ENCODE results near the gene NT5C3B.

Gene NT5C3B

GRCh38 chr17:41810659-41811548, 25.1 kb downstream of the NT5C3B start:
- Histone ChIP-seq H3K36me3 (ENCODE audit: control insufficient read depth in 2 of 2, insufficient read depth in 1 of 2, low read length in 2 of 2) (peaks cover 13 to 41% of the 10 kb centered on the region in 2 experiments; a peak in 2 of 3 replicates), H3K27ac (ENCODE audit: extremely low read depth, low read depth, low read length) (peak overlapping the region; percentile 89)
- POLR2A ChIA-PET = interaction anchor here (0.8 to 4.2 kb wide), 21 partner anchors 9 to 1187 kb away, joined by 3 to 37 read pairs (median 10); partner anchors contain the start of genes ACLY, CNP, EIF1 and HAP1

GRCh38 chr17:41806685-41807445, 29.2 kb downstream of the NT5C3B start:
- POLR2A ChIA-PET = interaction anchor here (0.8 to 2.1 kb wide), 3 partner anchors 13 to 69 kb away, joined by 3 to 7 read pairs (median 5); partner anchors contain the start of gene JUP
- no peaks in the 10 kb centered on the region for H3K9me3 ChIP-seq (ENCODE audit: control insufficient read depth, insufficient read depth, low read depth, low read length)
- H3K36me3 ChIP-seq (ENCODE audit: control insufficient read depth in 2 of 2, insufficient read depth in 1 of 2, low read length in 2 of 2) = peaks cover 20 to 56% of the 10 kb centered on the region in 2 experiments; a peak in 2 of 3 replicates
- H3K27ac ChIP-seq (ENCODE audit: extremely low read depth, low read depth, low read length) = no peak overlapping the region
- H3K4me1 ChIP-seq (ENCODE audit: control insufficient read depth, insufficient read depth, low read length) = 0 out of 2 replicates have a peak, but pooled peaks cover 5% of the 10 kb centered on the region
- CTCF ChIA-PET = interaction anchor here (0.5 to 3.1 kb wide), 6 partner anchors 16 to 212 kb away, joined by 3 to 12 read pairs (median 4); partner anchors contain the start of gene JUP
- TF ChIP-seq ZNF23 (tag by site-specific recombination; IDR thresholded peaks at IDR 0.05; ENCODE audit: borderline replicate concordance) (peak; percentile 58; the same call in 1 of the 2 replicates), ZBTB17 (tag by site-specific recombination; IDR thresholded peaks at IDR 0.05) (peak; percentile 74), SP3 (tag by site-specific recombination; IDR thresholded peaks at IDR 0.05) (no peak), ZNF837 (tag by site-specific recombination; IDR thresholded peaks at IDR 0.05) (no peak)
- H3K4me3 ChIP-seq (ENCODE audit: low read depth, low read length) = no peak overlapping the region

More at GRCh38 chr17:41810659-41811548, 25.1 kb downstream of the NT5C3B start:
- Histone ChIP-seq H3K4me3 (ENCODE audit: low read depth, low read length) (peak overlapping the region; percentile 73), H3K4me1 (ENCODE audit: control insufficient read depth, insufficient read depth, low read length) (0 out of 2 replicates have a peak, but pooled peaks cover 8% of the 10 kb centered on the region), H3K9me3 (ENCODE audit: control insufficient read depth, insufficient read depth, low read depth, low read length) (no peaks in the 10 kb centered on the region)
- TF ChIP-seq ZNF677 (tag by site-specific recombination; IDR thresholded peaks at IDR 0.05) (no peak), ZBTB6 (tag by site-specific recombination; IDR thresholded peaks at IDR 0.05) (0 out of 2 replicates have a peak, but pooled peaks have one; percentile 49), GLIS2 (tag by site-specific recombination; IDR thresholded peaks at IDR 0.05) (peak; percentile 41; the same call in 1 of the 2 replicates), SP3 (tag by site-specific recombination; IDR thresholded peaks at IDR 0.05) (peak; percentile 44), ZBTB26 (tag by site-specific recombination; optimal IDR thresholded peaks at IDR 0.05) (no peak), ZFHX2 (tag by site-specific recombination; conservative IDR thresholded peaks at IDR 0.05) (peak; percentile 4; the same call in 1 of the 2 replicates), ZNF341 (tag by site-specific recombination; IDR thresholded peaks at IDR 0.05; ENCODE audit: low read depth) (peak; percentile 82), ZBTB20 (tag by site-specific recombination; IDR thresholded peaks at IDR 0.05) (peak; percentile 24; the same call in 1 of the 2 replicates), ZNF660 (tag by site-specific recombination; IDR thresholded peaks at IDR 0.05) (no peak)
- CTCF ChIA-PET = interaction anchor here (0.7 to 4.6 kb wide), 22 partner anchors 9 to 568 kb away, joined by 3 to 45 read pairs (median 4); partner anchors contain the start of gene ACLY

GRCh38 chr17:41803049-41804020, 32.7 kb downstream of the NT5C3B start:
- H3K4me1 ChIP-seq (ENCODE audit: control insufficient read depth, insufficient read depth, low read length) = peaks cover 6% of the 10 kb centered on the region
- ChIA-PET CTCF (interaction anchor here (0.5 to 10.6 kb wide), 8 partner anchors 8 to 1963 kb away, joined by 3 to 108 read pairs (median 6); partner anchors contain the start of genes FKBP10, HAP1, JUP and P3H4), POLR2A (interaction anchor here (0.6 to 6.4 kb wide), 5 partner anchors 9 to 745 kb away, joined by 4 to 105 read pairs (median 7); partner anchors contain the start of genes FKBP10, JUP and P3H4)
- no peaks in the 10 kb centered on the region for H3K9me3 ChIP-seq (ENCODE audit: control insufficient read depth, insufficient read depth, low read depth, low read length)
- H3K27ac ChIP-seq (ENCODE audit: extremely low read depth, low read depth, low read length) = no peak overlapping the region
- no peak overlapping the region for H3K4me3 ChIP-seq (ENCODE audit: low read depth, low read length)
- peaks cover 18 to 43% of the 10 kb centered on the region in 2 experiments; a peak in 2 of 3 replicates for H3K36me3 ChIP-seq (ENCODE audit: control insufficient read depth in 2 of 2, insufficient read depth in 1 of 2, low read length in 2 of 2)
- no peak for TF ChIP-seq ZNF654 (tag by site-specific recombination; IDR thresholded peaks at IDR 0.05; ENCODE audit: low read depth)
- 0 out of 2 replicates have a peak, but pooled peaks have one; percentile 53 for TF ChIP-seq HIC1 (tag by site-specific recombination; IDR thresholded peaks at IDR 0.05)
- TF ChIP-seq YY1 (tag by site-specific recombination; IDR thresholded peaks at IDR 0.05) = no peak
- no peak for TF ChIP-seq SETDB1 (IDR thresholded peaks at IDR 0.05; ENCODE audit: insufficient read length, low read length)
